Activated CD4-positive, alpha-beta T cell treated with anti-CD3 and anti-CD28 coated beads, Interleukin-2, amount 10 ng/mL, durations not matched to agents 7 days and 5 days (primary cell): ENCODE results near the gene SPATS2. TPM values are rescaled to one million over a fixed set of nuclear protein-coding genes. Genes with fewer than 3 reads are reported as not detected.
"Not testable (repeated sequence)": the region's sequence is repeated elsewhere in the genome, so short reads cannot be mapped to it uniquely, and the experiment has no call there.

ENCODE experiments used
- CTCF ChIA-PET: fragments of 350-600 bp; sonication (Branson Sonifier 250); formaldehyde crosslinking; loops from one replicate; lab custom pipeline; 2021; ENCODE audit warnings: antibody characterized with exemption; lab: Charles Lee
- POLR2A ChIA-PET: fragments of 350-600 bp; sonication (Branson Sonifier 250); formaldehyde crosslinking; loops from one replicate; lab custom pipeline; 2021; ENCODE audit warnings: antibody characterized with exemption; lab: Charles Lee
- DNase-seq: peaks from one replicate; pipeline ENCODE4 v3.0.0-alpha.2; 2020
- H3K27ac Mint-ChIP-seq: one replicate; pipeline ENCODE4 v1.8.0; 2021; ENCODE audit warnings: mild to moderate bottlenecking, moderate library complexity, mixed read lengths
- H3K27me3 Mint-ChIP-seq: one replicate; pipeline ENCODE4 v1.8.0; 2021; ENCODE audit warnings: mixed read lengths
- H3K36me3 Mint-ChIP-seq: one replicate; pipeline ENCODE4 v1.8.0; 2021; ENCODE audit warnings: low read depth, mixed read lengths
- H3K4me1 Mint-ChIP-seq: one replicate; pipeline ENCODE4 v1.8.0; 2021; ENCODE audit warnings: mixed read lengths
- H3K4me3 Mint-ChIP-seq: one replicate; pipeline ENCODE4 v1.8.0; 2021; ENCODE audit warnings: mild to moderate bottlenecking, moderate library complexity, mixed read lengths
- H3K9me3 Mint-ChIP-seq: one replicate; pipeline ENCODE4 v1.8.0; 2021; ENCODE audit warnings: mixed read lengths
- total RNA-seq, 2 experiments: library from RNA; stranded (reverse); gene quantifications; one replicate each; pipeline ENCODE4 v1.2.3, GENCODE V29; 2021

Gene SPATS2
- total RNA-seq, 2 experiments from 2014 or later = 12.8 to 20.3 TPM

GRCh38 chr12:49422114-49422513 lies 54.9 kb downstream of the SPATS2 start:
- Mint-ChIP-seq H3K9me3 (no peaks in the 10 kb centered on the region), H3K27me3 (no peaks in the 10 kb centered on the region), H3K4me3 (no peak overlapping the region), H3K27ac (no peak overlapping the region), H3K4me1 (peaks cover 3% of the 10 kb centered on the region), H3K36me3 (peaks cover 6% of the 10 kb centered on the region)
- no peak for DNase-seq
- POLR2A ChIA-PET = no interaction called here
- CTCF ChIA-PET = interaction anchor here (1.4 kb wide), 1 partner anchor 82 kb away, joined by 3 read pairs; no protein-coding TSS in a partner anchor

GRCh38 chr12:49428793-49429192 lies 61.5 kb downstream of the SPATS2 start:
- Mint-ChIP-seq H3K36me3 (peaks cover 6% of the 10 kb centered on the region), H3K27ac (no peak overlapping the region), H3K27me3 (no peaks in the 10 kb centered on the region), H3K4me3 (no peak overlapping the region), H3K4me1 (no peaks in the 10 kb centered on the region), H3K9me3 (no peaks in the 10 kb centered on the region)
- ChIA-PET CTCF (interaction anchor here (0.6 kb wide), 1 partner anchor 150 kb away, joined by 3 read pairs; no protein-coding TSS in a partner anchor), POLR2A (no interaction called here)
- DNase-seq = no peak

GRCh38 chr12:49432616-49433015 lies 65.4 kb downstream of the SPATS2 start:
- Mint-ChIP-seq H3K36me3 (no peaks in the 10 kb centered on the region), H3K27me3 (no peaks in the 10 kb centered on the region), H3K4me3 (no peak overlapping the region), H3K9me3 (no peaks in the 10 kb centered on the region), H3K27ac (no peak overlapping the region), H3K4me1 (no peaks in the 10 kb centered on the region)
- no peak for DNase-seq
- ChIA-PET POLR2A (no interaction called here), CTCF (no interaction called here)

GRCh38 chr12:49436799-49437198 lies 69.5 kb downstream of the SPATS2 start:
- H3K27ac Mint-ChIP-seq, POLR2A ChIA-PET, H3K36me3 Mint-ChIP-seq, H3K27me3 Mint-ChIP-seq, H3K4me3 Mint-ChIP-seq, DNase-seq, CTCF ChIA-PET, H3K4me1 Mint-ChIP-seq, H3K9me3 Mint-ChIP-seq: not testable (repeated sequence)

- Mint-ChIP-seq H3K27ac (no peak overlapping the region), H3K4me1 (no peaks in the 10 kb centered on the region), H3K36me3 (peaks cover 2% of the 10 kb centered on the region), H3K27me3 (no peaks in the 10 kb centered on the region), H3K4me3 (no peak overlapping the region), H3K9me3 (no peaks in the 10 kb centered on the region)
- ChIA-PET POLR2A (no interaction called here), CTCF (no interaction called here)
- DNase-seq = no peak
Observed at GRCh38 chr12:49439042-49439441, 71.8 kb downstream of the SPATS2 start.

- POLR2A ChIA-PET = no interaction called here
- Mint-ChIP-seq H3K27ac (no peak overlapping the region), H3K9me3 (no peaks in the 10 kb centered on the region), H3K4me3 (no peak overlapping the region), H3K27me3 (no peaks in the 10 kb centered on the region), H3K36me3 (peaks cover 2% of the 10 kb centered on the region), H3K4me1 (no peaks in the 10 kb centered on the region)
- DNase-seq = no peak
- CTCF ChIA-PET = interaction anchor here (0.6 kb wide), 1 partner anchor 205 kb away, joined by 3 read pairs; no protein-coding TSS in a partner anchor
Observed at GRCh38 chr12:49440035-49440434, 72.8 kb downstream of the SPATS2 start.

GRCh38 chr12:49442915-49443314 lies 75.7 kb downstream of the SPATS2 start:
- H3K4me3 Mint-ChIP-seq = no peak overlapping the region
- peaks cover 3% of the 10 kb centered on the region for H3K36me3 Mint-ChIP-seq
- no peaks in the 10 kb centered on the region for H3K9me3 Mint-ChIP-seq
- no peaks in the 10 kb centered on the region for H3K4me1 Mint-ChIP-seq
- no peak overlapping the region for H3K27ac Mint-ChIP-seq
- no peak for DNase-seq
- ChIA-PET CTCF (interaction anchor here (0.6 kb wide), 1 partner anchor 1425 kb away, joined by 3 read pairs; no protein-coding TSS in a partner anchor), POLR2A (interaction anchor here (0.7 kb wide), 1 partner anchor 39 kb away, joined by 3 read pairs; no protein-coding TSS in a partner anchor)
- no peaks in the 10 kb centered on the region for H3K27me3 Mint-ChIP-seq

GRCh38 chr12:49446571-49446970 lies 79.3 kb downstream of the SPATS2 start:
- Mint-ChIP-seq H3K36me3 (peaks cover 6% of the 10 kb centered on the region), H3K27me3 (no peaks in the 10 kb centered on the region), H3K4me3 (no peak overlapping the region), H3K4me1 (peaks cover 2% of the 10 kb centered on the region), H3K9me3 (peaks cover 3% of the 10 kb centered on the region), H3K27ac (no peak overlapping the region)
- ChIA-PET POLR2A (no interaction called here), CTCF (interaction anchor here (0.6 to 1.4 kb wide), 3 partner anchors 46 to 298 kb away, joined by 3 to 4 read pairs (median 3); no protein-coding TSS in a partner anchor)
- no peak for DNase-seq

- Mint-ChIP-seq H3K9me3 (peaks cover 3% of the 10 kb centered on the region), H3K27ac (no peak overlapping the region), H3K4me1 (peaks cover 11% of the 10 kb centered on the region), H3K36me3 (peaks cover 5% of the 10 kb centered on the region), H3K27me3 (no peaks in the 10 kb centered on the region), H3K4me3 (no peak overlapping the region)
- CTCF ChIA-PET = no interaction called here
- POLR2A ChIA-PET = no interaction called here
- no peak for DNase-seq
Observed at GRCh38 chr12:49448858-49449257, 81.6 kb downstream of the SPATS2 start.

- no peak for DNase-seq
- H3K27me3 Mint-ChIP-seq = no peaks in the 10 kb centered on the region
- peaks cover 4% of the 10 kb centered on the region for H3K36me3 Mint-ChIP-seq
- peaks cover 13% of the 10 kb centered on the region for H3K4me1 Mint-ChIP-seq
- peak overlapping the region; percentile 73 for H3K27ac Mint-ChIP-seq
- no peak overlapping the region for H3K4me3 Mint-ChIP-seq
- POLR2A ChIA-PET = interaction anchor here (0.8 kb wide), 1 partner anchor 85 kb away, joined by 3 read pairs; no protein-coding TSS in a partner anchor
- CTCF ChIA-PET = interaction anchor here (0.6 to 1.6 kb wide), 2 partner anchors 17 to 75 kb away, joined by 3 to 4 read pairs; no protein-coding TSS in a partner anchor
- peaks cover 3% of the 10 kb centered on the region for H3K9me3 Mint-ChIP-seq
Observed at GRCh38 chr12:49451468-49452259, 84.4 kb downstream of the SPATS2 start.

GRCh38 chr12:49455501-49455900 lies 88.2 kb downstream of the SPATS2 start:
- H3K36me3 Mint-ChIP-seq = peaks cover 2% of the 10 kb centered on the region
- DNase-seq = no peak
- H3K9me3 Mint-ChIP-seq = no peaks in the 10 kb centered on the region
- peaks cover 13% of the 10 kb centered on the region for H3K4me1 Mint-ChIP-seq
- no peaks in the 10 kb centered on the region for H3K27me3 Mint-ChIP-seq
- POLR2A ChIA-PET = no interaction called here
- no peak overlapping the region for H3K27ac Mint-ChIP-seq
- H3K4me3 Mint-ChIP-seq = no peak overlapping the region
- CTCF ChIA-PET = interaction anchor here (0.6 to 1.0 kb wide), 3 partner anchors 87 to 190 kb away, joined by 3 to 4 read pairs (median 3); no protein-coding TSS in a partner anchor

GRCh38 chr12:49456131-49456679 lies 88.9 kb downstream of the SPATS2 start:
- no peaks in the 10 kb centered on the region for H3K27me3 Mint-ChIP-seq
- DNase-seq = no peak
- H3K36me3 Mint-ChIP-seq = peaks cover 4% of the 10 kb centered on the region
- CTCF ChIA-PET = interaction anchor here (0.5 to 0.6 kb wide), 2 partner anchors 8 to 190 kb away, joined by 3 read pairs; no protein-coding TSS in a partner anchor
- POLR2A ChIA-PET = no interaction called here
- H3K27ac Mint-ChIP-seq = no peak overlapping the region
- H3K9me3 Mint-ChIP-seq = no peaks in the 10 kb centered on the region
- peaks cover 13% of the 10 kb centered on the region for H3K4me1 Mint-ChIP-seq
- H3K4me3 Mint-ChIP-seq = no peak overlapping the region

- no peaks in the 10 kb centered on the region for H3K9me3 Mint-ChIP-seq
- no peak overlapping the region for H3K27ac Mint-ChIP-seq
- H3K27me3 Mint-ChIP-seq = no peaks in the 10 kb centered on the region
- POLR2A ChIA-PET = no interaction called here
- DNase-seq = no peak
- H3K4me3 Mint-ChIP-seq = no peak overlapping the region
- H3K4me1 Mint-ChIP-seq = peaks cover 2% of the 10 kb centered on the region
- H3K36me3 Mint-ChIP-seq = peaks cover 6% of the 10 kb centered on the region
- CTCF ChIA-PET = interaction anchor here (0.8 kb wide), 1 partner anchor 10 kb away, joined by 3 read pairs; no protein-coding TSS in a partner anchor
Observed at GRCh38 chr12:49458816-49459215, 91.6 kb downstream of the SPATS2 start.
